Esophagus muscularis mucosa (tissue), 4 donors: ENCODE results near the gene ANKRD33B. TPM values are rescaled to one million over a fixed set of nuclear protein-coding genes. Genes with fewer than 3 reads are reported as not detected.

Experiments
- DNase-seq: peaks from one replicate; pipeline ENCODE4 v3.0.0-alpha.2; 2017; ENCODE audit errors: extremely low spot score
- H3K27ac ChIP-seq, 4 donors: fragments of 200-600 bp; sonication (generic); replicated peaks in 1 of 4; 1 replicate in 3 of 4; 2 replicates in 1 of 4; pipeline ENCODE4 v1.5.1; 2016 to 2019; ENCODE audit warnings: mild to moderate bottlenecking in 1 of 4
- H3K27me3 ChIP-seq, 4 donors: fragments of 200-600 bp; sonication (generic); one replicate each; pipeline versions ENCODE4 v1.5.1 to v1.6.0; 2016 to 2019
- H3K36me3 ChIP-seq, 4 donors: fragments of 200-600 bp; sonication (generic); one replicate each; pipeline ENCODE4 v1.5.1; 2016 to 2019
- H3K4me1 ChIP-seq, 4 donors: fragments of 200-600 bp; sonication (generic); one replicate each; pipeline ENCODE4 v1.5.1; 2016 to 2019
- H3K4me3 ChIP-seq, 4 donors: fragments of 200-600 bp; sonication (generic); 1 replicate in 2 of 4; 2 replicates in 2 of 4; pipeline ENCODE4 v1.5.1; 2016 to 2019; ENCODE audit warnings: mild to moderate bottlenecking in 4 of 4, moderate library complexity in 1 of 4
- H3K9me3 ChIP-seq, 4 donors: fragments of 200-600 bp; sonication (generic); 1 replicate in 3 of 4; 2 replicates in 1 of 4; pipeline ENCODE4 v1.5.1; 2016 to 2019
- EP300 ChIP-seq: sonication (generic); formaldehyde crosslinking; IDR thresholded peaks from one replicate; pipeline ENCODE4 v1.6.1; 2017; ENCODE audit warnings: antibody characterized with exemption
- POLR2A ChIP-seq: fragments of 450-650 bp; IDR thresholded peaks from one replicate; pipeline ENCODE4 v1.6.1; 2017; ENCODE audit warnings: antibody characterized with exemption, moderate library complexity, mild to moderate bottlenecking, low read depth
- POLR2AphosphoS5 ChIP-seq, 2 donors: sonication (generic); formaldehyde crosslinking; IDR thresholded peaks; one replicate each; pipeline ENCODE4 v1.6.1; 2017; ENCODE audit warnings: antibody characterized with exemption in 2 of 2
- WGBS: methylation state at CpG from one replicate; pipeline ENCODE4 v1.1.5; 2018; 5-methylcytosine and 5-hydroxymethylcytosine counted together
- intact Hi-C: fragments of 100-400 bp; cut with DNase I; formaldehyde crosslinking; loops from one replicate; pipeline ENCODE4 v1.15.1; 2023
- total RNA-seq, 4 donors: library from RNA; depleted of rRNA; stranded (reverse); fragments of >200 nt; gene quantifications; one replicate each; pipeline versions ENCODE4 v1.1.0 to v1.2.1, GENCODE V29; 2016
- TF ChIP-seq, protein P1 (sequence below), 3 experiments: fragments of 200-600 bp in 2 of 3; fragments of 450-650 bp in 1 of 3; sonication (generic) in 2 of 3; IDR thresholded peaks; one replicate each; pipeline ENCODE4 v1.5.1; 2017 to 2019; ENCODE audit warnings: antibody characterized with exemption in 3 of 3, mild to moderate bottlenecking in 2 of 3, moderate library complexity in 1 of 3

ANKRD33B gene
- total RNA-seq, 4 donors from 2014 or later = 4.6 to 8.2 (median 6.7) TPM

DNA sequence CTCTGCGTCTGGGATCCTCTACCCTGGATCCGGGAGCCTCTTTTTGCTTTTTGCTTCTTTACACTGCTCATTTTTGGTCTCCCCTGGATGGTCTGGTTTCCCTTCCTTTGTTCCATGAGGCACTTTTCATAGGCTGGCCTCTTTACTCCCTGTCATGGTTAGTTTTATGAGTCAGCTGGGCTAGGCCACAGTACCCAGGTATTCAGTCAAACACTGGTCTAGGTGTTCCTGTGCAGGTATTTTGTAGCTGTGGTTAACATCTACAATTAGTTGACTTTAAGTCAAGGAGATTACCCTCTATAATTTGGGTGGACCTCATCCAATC is 17.5 kb downstream of the ANKRD33B start:
- peaks cover 14 to 20% (median 17%) of the 10 kb centered on the region in 4 donors for H3K4me1 ChIP-seq
- intact Hi-C loops = no loop called here
- no peaks in the 10 kb centered on the region for H3K9me3 ChIP-seq
- DNase-seq = no peak
- TF ChIP-seq POLR2A = no peak
- no peak for TF ChIP-seq EP300
- TF ChIP-seq, protein P1, sequence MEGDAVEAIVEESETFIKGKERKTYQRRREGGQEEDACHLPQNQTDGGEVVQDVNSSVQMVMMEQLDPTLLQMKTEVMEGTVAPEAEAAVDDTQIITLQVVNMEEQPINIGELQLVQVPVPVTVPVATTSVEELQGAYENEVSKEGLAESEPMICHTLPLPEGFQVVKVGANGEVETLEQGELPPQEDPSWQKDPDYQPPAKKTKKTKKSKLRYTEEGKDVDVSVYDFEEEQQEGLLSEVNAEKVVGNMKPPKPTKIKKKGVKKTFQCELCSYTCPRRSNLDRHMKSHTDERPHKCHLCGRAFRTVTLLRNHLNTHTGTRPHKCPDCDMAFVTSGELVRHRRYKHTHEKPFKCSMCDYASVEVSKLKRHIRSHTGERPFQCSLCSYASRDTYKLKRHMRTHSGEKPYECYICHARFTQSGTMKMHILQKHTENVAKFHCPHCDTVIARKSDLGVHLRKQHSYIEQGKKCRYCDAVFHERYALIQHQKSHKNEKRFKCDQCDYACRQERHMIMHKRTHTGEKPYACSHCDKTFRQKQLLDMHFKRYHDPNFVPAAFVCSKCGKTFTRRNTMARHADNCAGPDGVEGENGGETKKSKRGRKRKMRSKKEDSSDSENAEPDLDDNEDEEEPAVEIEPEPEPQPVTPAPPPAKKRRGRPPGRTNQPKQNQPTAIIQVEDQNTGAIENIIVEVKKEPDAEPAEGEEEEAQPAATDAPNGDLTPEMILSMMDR (IDR thresholded peaks at IDR 0.05) = no peak
- TF ChIP-seq POLR2AphosphoS5 (IDR thresholded peaks at IDR 0.05) = no peak
- WGBS = 100% methylated on average over 2 of the region's 2 CpGs
- no peak overlapping the region for H3K27ac ChIP-seq
- H3K27me3 ChIP-seq = peaks cover 0 to 19% (median 0%) of the 10 kb centered on the region in 4 donors
- no peaks in the 10 kb centered on the region for H3K36me3 ChIP-seq
- no peak overlapping the region for H3K4me3 ChIP-seq

GRCh38 chr5:10581867-10582511 is 18.1 kb downstream of the ANKRD33B start:
- 96% methylated on average over 7 of the region's 7 CpGs for WGBS
- Histone ChIP-seq H3K27ac (no peak overlapping the region), H3K27me3 (peaks cover 0 to 19% (median 0%) of the 10 kb centered on the region in 4 donors)

DNA sequence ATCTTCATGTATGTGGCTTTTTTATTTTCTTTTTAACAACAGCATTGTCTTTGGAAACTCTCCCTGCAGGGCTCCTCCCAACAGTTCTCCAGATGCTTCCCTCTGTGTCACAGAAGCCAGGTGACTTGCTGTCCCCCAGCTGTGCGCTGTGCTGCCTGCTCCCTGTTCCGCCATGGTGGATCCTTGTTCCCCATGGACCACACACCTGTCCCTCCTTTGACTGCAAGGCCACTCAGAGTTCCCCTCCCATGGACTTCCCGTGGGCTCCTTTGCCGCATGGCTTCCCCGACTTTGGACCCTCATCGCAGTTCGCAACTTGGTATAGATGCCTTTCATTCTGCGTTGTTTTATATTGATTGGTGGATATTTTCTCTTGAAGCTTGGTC is 18.6 kb downstream of the ANKRD33B start:
- intact Hi-C loops = no loop called here
- 98% methylated on average over 8 of the region's 8 CpGs for WGBS
- no peak overlapping the region for H3K4me3 ChIP-seq
- peaks cover 0 to 19% (median 0%) of the 10 kb centered on the region in 4 donors for H3K27me3 ChIP-seq
- no peaks in the 10 kb centered on the region for H3K36me3 ChIP-seq
- peaks cover 9 to 15% (median 11%) of the 10 kb centered on the region in 4 donors for H3K4me1 ChIP-seq
- no peak for TF ChIP-seq POLR2AphosphoS5 (IDR thresholded peaks at IDR 0.05)
- TF ChIP-seq, protein P1 (IDR thresholded peaks at IDR 0.05) = no peak
- no peak for TF ChIP-seq POLR2A
- TF ChIP-seq EP300 = no peak
- no peaks in the 10 kb centered on the region for H3K9me3 ChIP-seq
- H3K27ac ChIP-seq = no peak overlapping the region
- DNase-seq = no peak

More at GRCh38 chr5:10581867-10582511, 18.1 kb downstream of the ANKRD33B start:
- no peak for TF ChIP-seq EP300
- TF ChIP-seq, protein P1 (IDR thresholded peaks at IDR 0.05) = no peak
- TF ChIP-seq POLR2AphosphoS5 (IDR thresholded peaks at IDR 0.05) = no peak
- TF ChIP-seq POLR2A = no peak
- H3K36me3 ChIP-seq = no peaks in the 10 kb centered on the region
- no peak for DNase-seq
- peaks cover 14 to 18% (median 15%) of the 10 kb centered on the region in 4 donors for H3K4me1 ChIP-seq
- intact Hi-C loops = no loop called here
- no peaks in the 10 kb centered on the region for H3K9me3 ChIP-seq
- no peak overlapping the region for H3K4me3 ChIP-seq

- no peak overlapping the region for H3K4me3 ChIP-seq
- WGBS = 61% methylated on average over 13 of the region's 13 CpGs
- TF ChIP-seq, protein P1 (IDR thresholded peaks at IDR 0.05) = no peak
- TF ChIP-seq EP300 = no peak
- no peak for TF ChIP-seq POLR2A
- no peak for TF ChIP-seq POLR2AphosphoS5 (IDR thresholded peaks at IDR 0.05)
- peaks cover 0 to 7% (median 3%) of the 10 kb centered on the region in 4 donors for H3K4me1 ChIP-seq
- no peak for DNase-seq
- peaks cover 0 to 2% (median 0%) of the 10 kb centered on the region in 4 donors for H3K9me3 ChIP-seq
- no peak overlapping the region for H3K27ac ChIP-seq
- intact Hi-C loops = no loop called here
- H3K36me3 ChIP-seq = no peaks in the 10 kb centered on the region
- H3K27me3 ChIP-seq = peaks cover 0 to 19% (median 0%) of the 10 kb centered on the region in 4 donors
These were observed 20.0 kb downstream of the ANKRD33B start for GRCh38 chr5:10583663-10584572.
